Activated CD4-positive, CD25-positive, alpha-beta regulatory T cell treated with anti-CD3 and anti-CD28 coated beads, Interleukin-2, amount 50 U/mL, for 16 hours (primary cell): ENCODE results near the gene XIRP2.
"Not testable (repeated sequence)": the region's sequence is repeated elsewhere in the genome, so short reads cannot be mapped to it uniquely, and the experiment has no call there.

Experiments
- DNase-seq: peaks from one replicate; pipeline ENCODE4 v3.0.0-alpha.2; 2020; ENCODE audit warnings: low read depth, low spot score

Gene XIRP2

DNA sequence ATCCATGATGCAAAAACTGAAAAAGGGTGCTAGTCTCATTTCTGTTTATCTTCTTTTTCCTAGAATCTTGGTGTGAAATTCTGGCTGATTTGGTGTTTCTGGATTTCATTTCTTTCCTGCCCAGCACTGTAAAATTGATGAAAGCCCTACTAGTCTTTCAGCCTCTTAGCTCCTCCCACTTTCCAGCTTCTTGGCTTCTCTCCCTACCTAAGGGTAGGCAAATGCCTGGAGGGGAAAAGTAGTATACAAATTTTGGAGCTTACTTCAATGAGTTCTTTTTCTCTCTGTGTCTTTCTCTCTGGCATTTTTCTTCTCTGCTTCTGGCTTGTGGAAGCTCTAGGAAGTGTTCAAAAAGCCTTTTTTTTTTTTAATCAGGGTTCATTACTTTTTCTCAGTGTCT is 160.5 kb downstream of the XIRP2 start:
- DNase-seq, result no peak

DNA sequence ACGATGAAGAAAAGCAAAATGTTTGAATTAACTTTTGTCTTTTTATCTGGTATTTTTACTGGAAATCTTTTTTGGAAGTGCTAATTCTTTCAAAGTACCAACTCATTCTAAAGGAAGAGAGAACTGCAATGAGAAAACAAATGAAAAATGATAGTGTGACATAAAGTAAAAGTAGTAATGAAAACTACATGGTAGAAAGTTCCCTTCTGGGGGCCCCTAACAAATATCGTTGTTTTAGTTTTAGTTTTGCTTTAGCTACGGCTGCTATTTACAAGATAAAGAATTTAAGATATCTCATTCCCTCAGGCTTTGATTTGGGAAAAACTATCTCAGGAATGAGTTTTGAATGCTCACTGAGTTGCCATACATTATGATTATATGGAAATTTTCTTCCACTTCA is 161.4 kb downstream of the XIRP2 start:
- no peak for DNase-seq

DNA sequence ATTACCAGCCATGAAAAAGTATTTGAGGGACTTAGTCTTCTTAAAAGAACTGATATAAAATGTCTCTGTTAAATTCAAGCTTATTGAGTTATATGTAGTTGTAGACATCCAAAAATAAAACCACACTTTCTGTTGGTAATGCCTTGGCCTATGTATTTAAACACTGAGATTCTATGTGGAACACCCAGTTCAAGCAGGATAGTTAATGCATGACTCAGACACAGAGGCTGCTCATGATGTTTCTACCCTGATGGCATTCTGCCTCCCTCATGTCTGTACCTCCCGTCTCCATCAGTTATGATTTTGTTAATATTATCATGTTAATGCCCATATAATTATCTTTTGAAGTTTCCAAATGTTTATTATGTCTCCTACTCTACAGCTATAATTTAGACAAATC is 164.5 kb downstream of the XIRP2 start:
- no peak for DNase-seq

- DNase-seq, result no peak
Observed at GRCh38 chr2:167054881-167055280, 166.6 kb downstream of the XIRP2 start.

DNA sequence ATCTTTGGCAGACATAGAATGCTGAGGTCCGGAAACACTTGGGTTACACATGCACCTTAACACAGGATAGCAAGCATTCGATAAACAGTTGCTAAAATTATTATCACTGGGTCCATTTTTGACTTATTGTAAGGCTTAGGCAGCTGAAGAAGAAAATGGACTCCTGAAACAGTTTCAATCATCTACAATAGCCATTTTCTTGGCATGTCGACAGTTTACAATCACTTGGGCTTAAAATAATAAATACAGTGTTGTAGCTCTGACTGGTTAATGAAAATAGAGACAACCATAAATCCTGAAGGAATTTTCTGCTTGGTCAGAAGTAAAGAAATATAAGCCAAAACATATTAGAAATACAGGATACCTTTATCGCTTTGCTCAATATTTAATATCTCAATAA is 169.2 kb downstream of the XIRP2 start:
- no peak for DNase-seq

DNA sequence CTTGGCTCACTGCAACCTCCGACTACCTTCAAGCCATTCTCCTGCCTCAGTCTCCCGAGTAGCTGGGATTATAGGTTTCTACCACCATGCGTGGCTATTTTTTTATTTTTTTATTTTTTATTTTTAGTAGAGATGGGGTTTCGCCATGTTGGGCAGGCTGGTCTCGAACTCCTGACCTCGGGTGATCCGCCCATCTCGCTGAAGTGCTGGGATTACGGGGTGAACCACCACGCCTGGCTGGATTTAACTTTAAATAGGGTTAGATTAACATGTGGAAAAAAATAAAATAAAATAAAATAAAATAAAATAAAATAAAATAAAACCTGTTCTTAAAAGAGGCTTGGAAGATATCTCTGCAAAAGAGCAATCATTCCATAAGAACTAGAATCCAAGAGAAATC is 170.9 kb downstream of the XIRP2 start:
- no peak for DNase-seq

DNA sequence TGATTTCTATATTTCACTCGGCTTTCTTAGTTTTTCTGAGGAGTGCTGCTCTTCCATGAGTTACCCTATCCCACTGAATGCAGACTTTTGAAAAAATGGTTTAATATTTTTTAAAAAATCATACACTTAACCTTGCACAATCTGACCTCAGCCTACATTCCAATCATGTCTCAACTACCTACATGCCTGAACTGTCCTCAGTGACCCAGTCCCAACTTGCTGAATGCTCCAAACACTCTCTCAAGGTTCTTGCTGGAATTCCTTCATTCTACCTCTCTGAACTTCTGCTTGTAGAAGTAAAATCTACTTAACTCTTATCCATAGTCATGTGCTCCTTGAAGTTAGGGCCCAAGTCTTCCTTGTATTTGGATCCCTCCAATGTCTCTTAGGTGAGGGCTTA is 181.6 kb downstream of the XIRP2 start:
- DNase-seq, result no peak

GRCh38 chr2:167075708-167076107 is 187.4 kb downstream of the XIRP2 start:
- not testable (repeated sequence) for DNase-seq

GRCh38 chr2:167098931-167099330 is 210.7 kb downstream of the XIRP2 start:
- DNase-seq, result not testable (repeated sequence)

DNA sequence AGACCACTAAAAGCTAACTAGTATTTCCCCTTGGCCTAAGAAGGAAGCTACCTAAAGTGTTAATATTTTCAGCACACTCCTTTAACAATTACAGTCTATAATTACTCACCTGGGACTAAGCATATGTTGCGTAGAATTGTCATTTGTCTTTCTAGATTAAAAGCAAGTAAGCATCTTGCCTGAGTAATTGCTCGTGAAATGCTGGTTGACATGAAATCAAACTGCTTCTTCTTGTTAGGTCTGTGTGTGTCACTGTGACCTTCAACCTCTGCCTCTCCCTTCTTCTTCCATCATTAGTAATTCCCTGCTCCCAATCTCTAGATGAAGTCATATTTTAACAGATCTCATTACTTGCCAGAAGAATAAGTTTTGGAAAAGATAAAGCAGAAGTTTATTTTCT is 212.2 kb downstream of the XIRP2 start:
- DNase-seq, result no peak

DNA sequence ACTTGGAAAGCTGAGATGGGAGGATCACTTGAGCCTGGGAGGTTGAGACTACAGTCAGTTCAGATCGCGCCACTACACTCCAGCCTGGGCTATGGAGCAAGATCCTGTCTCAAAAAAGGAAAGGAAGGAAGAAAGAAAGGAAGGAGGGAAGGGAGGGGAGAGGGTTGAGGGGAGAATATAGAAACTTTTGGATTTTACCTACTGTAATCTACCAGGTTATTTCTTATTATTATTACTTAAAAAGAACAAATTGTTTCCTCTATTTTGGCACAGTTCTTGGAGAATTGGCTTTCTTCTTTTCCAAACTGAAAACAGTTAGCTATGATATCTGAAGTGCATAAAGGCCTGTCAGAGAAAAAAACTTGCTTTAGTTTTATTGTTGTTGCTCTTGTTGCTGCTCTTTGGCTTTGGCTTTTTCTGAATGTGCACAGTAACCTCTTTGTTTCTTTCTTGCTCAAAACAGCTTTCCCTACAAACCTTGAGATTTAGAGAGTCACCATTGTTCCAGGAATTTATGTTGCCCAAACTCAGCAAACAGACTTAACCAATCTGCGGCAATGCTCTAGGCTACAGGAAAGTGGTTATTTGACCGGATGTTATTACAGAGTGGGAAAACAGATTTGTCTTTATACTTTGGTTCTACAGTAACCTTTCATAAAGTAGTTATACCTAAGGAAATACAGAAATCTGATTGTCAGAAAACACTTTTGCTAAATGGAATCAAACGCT is 214.9 kb downstream of the XIRP2 start:
- DNase-seq, result no peak

- no peak for DNase-seq
Observed at GRCh38 chr2:167103757-167104133, 215.5 kb downstream of the XIRP2 start.

DNA sequence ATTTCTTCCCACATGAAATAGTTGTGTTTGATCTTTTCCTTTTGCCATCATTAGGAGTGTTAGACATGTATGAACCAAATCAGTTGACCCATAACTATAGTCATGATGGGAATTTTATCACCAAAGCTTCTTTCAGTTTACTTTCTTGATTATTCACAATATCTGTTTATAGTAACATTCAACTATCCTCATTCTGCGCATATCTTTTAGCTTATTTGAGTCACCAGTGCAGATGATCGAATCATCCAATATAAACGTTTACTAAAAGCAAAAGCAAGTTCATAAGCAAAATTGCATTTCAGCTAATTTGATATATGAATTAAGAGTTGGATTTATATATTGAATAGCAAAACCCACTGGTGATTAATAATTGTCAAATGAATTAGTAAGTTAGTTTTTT is 216.4 kb downstream of the XIRP2 start:
- no peak for DNase-seq

- not testable (repeated sequence) for DNase-seq
Observed at GRCh38 chr2:167109682-167110081, 221.4 kb downstream of the XIRP2 start.

- DNase-seq, result no peak
Observed at GRCh38 chr2:167110345-167110744, 222.1 kb downstream of the XIRP2 start.

GRCh38 chr2:167114018-167114417 is 225.7 kb downstream of the XIRP2 start:
- no peak for DNase-seq

DNA sequence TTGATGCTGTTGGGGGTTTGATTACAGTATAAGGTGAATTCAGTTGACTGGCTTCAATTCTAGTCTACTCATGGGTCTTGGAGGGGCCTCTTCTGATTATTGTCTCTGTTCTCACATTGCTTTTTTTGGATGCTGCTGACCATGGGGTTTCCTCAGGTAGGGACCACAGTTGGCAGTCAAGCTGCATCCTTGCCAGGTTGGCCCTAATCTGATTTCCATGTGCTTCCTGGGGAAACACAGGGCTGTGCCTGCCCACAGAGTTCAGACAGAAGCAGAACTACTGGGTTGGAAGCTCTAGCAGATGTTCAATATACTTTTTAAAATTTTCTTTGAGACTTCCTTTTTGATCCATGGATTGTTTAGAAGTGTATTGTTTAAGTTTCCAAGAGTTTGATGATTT is 227.3 kb downstream of the XIRP2 start:
- DNase-seq, result no peak

- no peak for DNase-seq
Observed at GRCh38 chr2:167122389-167122788, 234.1 kb downstream of the XIRP2 start.

GRCh38 chr2:167126165-167126564 is 237.9 kb downstream of the XIRP2 start:
- DNase-seq, result no peak

DNA sequence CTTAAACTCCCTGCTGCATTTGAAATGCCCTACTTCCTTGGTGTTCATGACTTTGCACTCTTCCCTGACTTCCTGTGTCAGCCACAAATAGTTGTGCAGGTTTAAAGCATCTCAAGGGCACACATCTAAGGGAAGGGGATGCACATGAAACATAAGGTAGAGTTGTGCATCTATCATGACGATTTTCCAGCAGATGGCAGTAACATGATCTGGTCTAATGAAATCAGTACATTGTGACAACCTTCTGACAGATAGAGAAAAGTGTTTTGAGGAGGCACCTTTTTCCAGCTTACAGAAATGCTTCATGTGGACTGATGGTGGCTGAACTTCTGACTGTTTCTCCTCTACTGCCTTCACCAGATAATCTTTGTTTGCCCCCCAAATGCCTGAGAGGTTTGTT is 238.9 kb downstream of the XIRP2 start:
- DNase-seq, result no peak

- DNase-seq, result no peak
Observed at GRCh38 chr2:167128130-167128529, 239.8 kb downstream of the XIRP2 start.

DNA sequence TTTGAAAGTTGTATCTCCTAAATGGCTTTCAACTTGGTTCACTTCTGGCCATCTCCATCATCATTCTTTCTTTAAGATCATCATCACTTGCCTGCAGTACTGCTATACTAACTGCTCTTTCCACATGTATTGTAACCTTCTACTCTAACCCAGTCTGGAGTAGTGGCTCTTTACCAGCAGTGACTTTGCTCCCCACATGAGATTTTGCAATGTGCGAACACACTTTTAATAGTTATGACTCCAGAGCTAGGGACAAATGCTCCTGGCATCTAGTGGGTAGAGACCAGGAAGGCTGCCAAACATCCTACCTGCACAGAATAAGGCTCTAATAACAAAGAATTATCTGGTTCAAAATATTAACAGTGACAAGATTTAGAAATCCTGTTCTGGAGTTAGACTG is 243.8 kb downstream of the XIRP2 start:
- no peak for DNase-seq

GRCh38 chr2:167132906-167133555 is 244.8 kb downstream of the XIRP2 start:
- no peak for DNase-seq

GRCh38 chr2:167133614-167134013 is 245.3 kb downstream of the XIRP2 start:
- DNase-seq, result no peak
